ENCODE results near the gene FMN1.

FMN1 gene

GRCh38 chr15:32905481-32905880 lies 289.0 kb downstream of the FMN1 start:
- no peak for DNase-seq

GRCh38 chr15:32904448-32904847 lies 290.1 kb downstream of the FMN1 start:
- no peak for DNase-seq

- no peak for DNase-seq
These were observed 290.8 kb downstream of the FMN1 start for GRCh38 chr15:32903591-32904290.

GRCh38 chr15:32901995-32902394 lies 292.5 kb downstream of the FMN1 start:
- DNase-seq: no peak

GRCh38 chr15:32901192-32901591 lies 293.3 kb downstream of the FMN1 start:
- no peak for DNase-seq

- DNase-seq: no peak
These were observed 295.4 kb downstream of the FMN1 start for GRCh38 chr15:32899126-32899596.

GRCh38 chr15:32898414-32898813 lies 296.1 kb downstream of the FMN1 start:
- no peak for DNase-seq

- DNase-seq: no peak
These were observed 301.1 kb downstream of the FMN1 start for GRCh38 chr15:32893421-32893820.

- no peak for DNase-seq
These were observed 305.3 kb downstream of the FMN1 start for GRCh38 chr15:32889214-32889613.

GRCh38 chr15:32888221-32888761 lies 306.2 kb downstream of the FMN1 start:
- DNase-seq: no peak

- no peak for DNase-seq
These were observed 307.4 kb downstream of the FMN1 start for GRCh38 chr15:32887090-32887489.

- no peak for DNase-seq
These were observed 308.1 kb downstream of the FMN1 start for GRCh38 chr15:32886459-32886858.

GRCh38 chr15:32885713-32886112 lies 308.8 kb downstream of the FMN1 start:
- DNase-seq: no peak

- DNase-seq: no peak
These were observed 310.4 kb downstream of the FMN1 start for GRCh38 chr15:32884146-32884545.

- DNase-seq: no peak
These were observed 311.6 kb downstream of the FMN1 start for GRCh38 chr15:32882955-32883354.

- no peak for DNase-seq
These were observed 313.0 kb downstream of the FMN1 start for GRCh38 chr15:32881528-32881927.

GRCh38 chr15:32880642-32881041 lies 313.9 kb downstream of the FMN1 start:
- DNase-seq: no peak

GRCh38 chr15:32879980-32880379 lies 314.5 kb downstream of the FMN1 start:
- no peak for DNase-seq

- DNase-seq: no peak
These were observed 315.4 kb downstream of the FMN1 start for GRCh38 chr15:32878869-32879805.

GRCh38 chr15:32878342-32878741 lies 316.2 kb downstream of the FMN1 start:
- DNase-seq: no peak

GRCh38 chr15:32877252-32878019 lies 317.1 kb downstream of the FMN1 start:
- DNase-seq: no peak

- DNase-seq: no peak
These were observed 321.0 kb downstream of the FMN1 start for GRCh38 chr15:32873284-32874114.

Measured in Kasumi-1 (cell line).